ENCODE results near the gene HFE. TPM values are rescaled to one million over a fixed set of nuclear protein-coding genes. Genes with fewer than 3 reads are reported as not detected.
A peak's percentile ranks its signal among the peaks of the same experiment; 100 is the strongest.
"Not testable (repeated sequence)": the region's sequence is repeated elsewhere in the genome, so short reads cannot be mapped to it uniquely, and the experiment has no call there.

HFE gene
- 4.4 TPM for polyA plus RNA-seq (2012; ENCODE audit: missing spikeins)

DNA sequence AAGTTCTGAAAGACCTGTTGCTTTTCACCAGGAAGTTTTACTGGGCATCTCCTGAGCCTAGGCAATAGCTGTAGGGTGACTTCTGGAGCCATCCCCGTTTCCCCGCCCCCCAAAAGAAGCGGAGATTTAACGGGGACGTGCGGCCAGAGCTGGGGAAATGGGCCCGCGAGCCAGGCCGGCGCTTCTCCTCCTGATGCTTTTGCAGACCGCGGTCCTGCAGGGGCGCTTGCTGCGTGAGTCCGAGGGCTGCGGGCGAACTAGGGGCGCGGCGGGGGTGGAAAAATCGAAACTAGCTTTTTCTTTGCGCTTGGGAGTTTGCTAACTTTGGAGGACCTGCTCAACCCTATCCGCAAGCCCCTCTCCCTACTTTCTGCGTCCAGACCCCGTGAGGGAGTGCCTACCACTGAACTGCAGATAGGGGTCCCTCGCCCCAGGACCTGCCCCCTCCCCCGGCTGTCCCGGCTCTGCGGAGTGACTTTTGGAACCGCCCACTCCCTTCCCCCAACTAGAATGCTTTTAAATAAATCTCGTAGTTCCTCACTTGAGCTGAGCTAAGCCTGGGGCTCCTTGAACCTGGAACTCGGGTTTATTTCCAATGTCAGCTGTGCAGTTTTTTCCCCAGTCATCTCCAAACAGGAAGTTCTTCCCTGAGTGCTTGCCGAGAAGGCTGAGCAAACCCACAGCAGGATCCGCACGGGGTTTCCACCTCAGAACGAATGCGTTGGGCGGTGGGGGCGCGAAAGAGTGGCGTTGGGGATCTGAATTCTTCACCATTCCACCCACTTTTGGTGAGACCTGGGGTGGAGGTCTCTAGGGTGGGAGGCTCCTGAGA, at the start of gene HFE:
Gene HFE (plus strand): TSS at position 146 of the 832 bp plus-strand sequence. CDS start 12 bp downstream, at position 158.
- DNase-seq (ENCODE audit: insufficient read length) (no peak), FAIRE-seq (peak; percentile 71)
- TF ChIP-seq POLR2A (IDR thresholded peaks at IDR 0.05; ENCODE audit: low read depth, low read length) (no peak), TAF1 (IDR thresholded peaks at IDR 0.05; ENCODE audit: borderline replicate concordance, low read depth, low read length) (peak; percentile 34; the same call in 1 of the 2 replicates)

- DNase-seq (ENCODE audit: insufficient read length) (no peak), FAIRE-seq (no peak)
- no peak for TF ChIP-seq POLR2A (IDR thresholded peaks at IDR 0.05; ENCODE audit: low read depth, low read length)
- TF ChIP-seq POLR2AphosphoS5 (IDR thresholded peaks at IDR 0.05; ENCODE audit: low read depth, low read length): no peak
- no peak for TF ChIP-seq TAF1 (IDR thresholded peaks at IDR 0.05; ENCODE audit: borderline replicate concordance, low read depth, low read length)
Observed at GRCh38 chr6:26041946-26042345, 45.3 kb upstream of the HFE start.

GRCh38 chr6:26043384-26044139, 43.7 kb upstream of the HFE start:
- TF ChIP-seq POLR2A (IDR thresholded peaks at IDR 0.05; ENCODE audit: low read depth, low read length) (peak; percentile 86), TAF1 (IDR thresholded peaks at IDR 0.05; ENCODE audit: borderline replicate concordance, low read depth, low read length) (peak; percentile 33; the same call in 1 of the 2 replicates), POLR2AphosphoS5 (IDR thresholded peaks at IDR 0.05; ENCODE audit: low read depth, low read length) (peak; percentile 77)
- DNase-seq (ENCODE audit: insufficient read length): no peak
- FAIRE-seq: peak; percentile 90

DNA sequence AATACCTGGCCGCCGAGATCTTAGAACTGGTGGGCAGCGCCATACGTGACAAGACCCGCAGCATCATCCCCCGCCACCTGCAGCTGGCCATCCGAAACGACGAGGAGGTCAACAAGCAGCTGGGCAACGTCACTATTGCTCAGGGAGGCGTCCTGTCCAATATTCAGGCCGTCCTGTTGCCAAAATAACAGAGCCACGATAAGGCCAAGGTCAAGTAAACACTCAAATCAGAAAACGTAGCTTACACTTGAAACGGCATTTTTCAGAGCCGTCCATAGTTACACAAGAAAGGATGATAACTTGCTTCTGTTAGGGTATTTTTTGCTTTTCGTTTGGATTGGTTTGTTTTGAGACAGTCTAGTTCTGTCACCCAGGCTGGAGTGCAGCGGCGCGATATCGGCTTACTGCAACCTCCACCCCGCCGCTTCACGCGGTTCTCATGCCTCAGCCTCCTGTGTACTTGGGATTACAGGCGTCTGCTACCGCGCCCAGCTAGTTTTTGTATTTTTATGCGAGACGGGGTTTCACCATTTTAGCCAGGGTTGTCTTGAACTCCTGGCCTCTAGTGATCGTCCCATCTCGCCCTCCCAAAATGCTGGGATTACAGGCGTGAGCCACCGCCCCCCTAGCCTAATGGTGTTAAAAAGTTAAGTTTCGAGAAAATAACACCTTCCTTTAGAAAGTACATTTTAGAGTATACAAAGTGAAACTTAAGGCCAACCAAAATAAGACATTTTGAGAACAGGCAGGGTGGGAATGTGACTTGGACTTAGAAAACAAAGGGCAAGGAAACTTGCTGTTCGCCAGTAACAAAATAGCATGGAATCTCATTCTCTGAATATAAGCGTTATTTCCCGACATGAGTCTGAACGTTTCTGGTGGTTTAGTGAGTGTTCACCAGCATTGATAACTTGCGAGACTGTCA, 42.8 kb upstream of the HFE start:
- DNase-seq (ENCODE audit: insufficient read length) (no peak), FAIRE-seq (no peak)
- TF ChIP-seq POLR2A (IDR thresholded peaks at IDR 0.05; ENCODE audit: low read depth, low read length) (peak; percentile 73), TAF1 (IDR thresholded peaks at IDR 0.05; ENCODE audit: borderline replicate concordance, low read depth, low read length) (no peak), POLR2AphosphoS5 (IDR thresholded peaks at IDR 0.05; ENCODE audit: low read depth, low read length) (peak; percentile 84; the same call in 1 of the 2 replicates)

DNA sequence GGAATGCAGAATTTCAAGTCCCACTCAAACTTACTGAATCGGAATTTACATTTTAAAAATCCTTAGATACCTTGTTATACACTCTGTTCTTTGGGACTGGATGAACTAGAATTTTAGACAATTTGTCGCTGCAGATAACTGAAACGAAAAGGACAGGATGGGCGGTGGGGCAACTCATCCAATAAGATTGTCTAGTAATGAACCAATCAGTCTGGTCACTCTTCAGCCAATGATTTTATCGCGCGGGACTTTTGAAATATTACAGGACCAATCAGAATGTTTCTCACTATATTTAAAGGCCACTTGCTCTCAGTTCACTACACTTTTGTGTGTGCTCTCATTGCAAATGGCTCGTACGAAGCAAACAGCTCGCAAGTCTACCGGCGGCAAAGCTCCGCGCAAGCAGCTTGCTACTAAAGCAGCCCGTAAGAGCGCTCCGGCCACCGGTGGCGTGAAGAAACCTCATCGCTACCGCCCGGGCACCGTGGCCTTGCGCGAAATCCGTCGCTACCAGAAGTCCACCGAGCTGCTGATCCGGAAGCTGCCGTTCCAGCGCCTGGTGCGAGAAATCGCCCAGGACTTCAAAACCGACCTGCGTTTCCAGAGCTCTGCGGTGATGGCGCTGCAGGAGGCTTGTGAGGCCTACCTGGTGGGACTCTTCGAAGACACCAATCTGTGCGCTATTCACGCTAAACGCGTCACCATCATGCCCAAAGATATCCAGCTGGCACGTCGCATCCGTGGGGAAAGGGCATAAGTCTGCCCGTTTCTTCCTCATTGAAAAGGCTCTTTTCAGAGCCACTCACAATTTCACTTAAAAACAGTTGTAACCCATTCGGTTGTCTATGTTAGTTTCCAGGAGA, 41.9 kb upstream of the HFE start:
- DNase-seq (ENCODE audit: insufficient read length): no peak
- peak; percentile 99 for TF ChIP-seq POLR2AphosphoS5 (IDR thresholded peaks at IDR 0.05; ENCODE audit: low read depth, low read length)
- 0 out of 2 replicates have a peak, but pooled peaks have one; percentile 38 for TF ChIP-seq TAF1 (IDR thresholded peaks at IDR 0.05; ENCODE audit: borderline replicate concordance, low read depth, low read length)
- TF ChIP-seq POLR2A (IDR thresholded peaks at IDR 0.05; ENCODE audit: low read depth, low read length): peak; percentile 96
- FAIRE-seq: peak; percentile 92

DNA sequence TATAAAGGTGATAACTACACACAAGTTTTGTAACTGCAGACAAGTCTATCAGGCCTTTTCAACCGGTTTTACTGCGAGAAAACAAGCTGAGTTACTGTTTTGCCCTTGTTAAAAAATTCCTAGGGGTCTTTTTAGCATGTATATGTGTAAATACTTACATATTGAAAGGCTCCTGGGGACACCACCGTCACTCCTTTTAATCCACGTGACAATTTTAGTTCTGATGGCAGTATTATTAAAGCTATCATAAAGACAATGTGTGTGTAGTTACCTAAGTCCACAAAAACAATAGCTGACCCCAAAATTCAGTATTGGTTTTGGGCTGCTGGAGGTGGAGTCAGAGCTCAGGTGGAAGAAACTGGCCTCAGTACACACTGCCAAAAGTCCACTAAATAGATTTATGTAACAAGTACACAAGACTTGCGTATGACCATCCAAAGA, 41.3 kb upstream of the HFE start:
- TF ChIP-seq POLR2A (IDR thresholded peaks at IDR 0.05; ENCODE audit: low read depth, low read length) (peak; percentile 3; the same call in 1 of the 2 replicates), POLR2AphosphoS5 (IDR thresholded peaks at IDR 0.05; ENCODE audit: low read depth, low read length) (no peak; the same call in 1 of the 2 replicates)
- FAIRE-seq (no peak), DNase-seq (ENCODE audit: insufficient read length) (no peak)

DNA sequence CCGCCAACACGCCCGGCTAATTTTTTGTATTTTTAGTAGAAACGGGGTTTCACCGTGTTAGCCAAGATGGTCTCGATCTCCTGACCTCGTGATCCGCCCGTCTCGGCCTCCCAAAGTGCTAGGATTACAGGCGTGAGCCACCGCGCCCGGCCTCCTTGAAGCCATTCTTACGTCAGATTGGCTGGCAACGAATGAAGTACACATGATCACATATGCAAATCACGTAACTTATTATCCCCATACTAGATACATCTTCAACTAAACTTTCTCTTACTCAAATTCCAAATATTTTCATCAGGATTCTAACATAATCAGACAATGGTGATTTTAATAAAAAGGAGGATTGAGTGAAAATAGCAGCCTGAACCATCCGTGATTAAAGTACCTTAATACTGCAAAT, 39.9 kb upstream of the HFE start:
- FAIRE-seq; DNase-seq (ENCODE audit: insufficient read length): not testable (repeated sequence)

DNA sequence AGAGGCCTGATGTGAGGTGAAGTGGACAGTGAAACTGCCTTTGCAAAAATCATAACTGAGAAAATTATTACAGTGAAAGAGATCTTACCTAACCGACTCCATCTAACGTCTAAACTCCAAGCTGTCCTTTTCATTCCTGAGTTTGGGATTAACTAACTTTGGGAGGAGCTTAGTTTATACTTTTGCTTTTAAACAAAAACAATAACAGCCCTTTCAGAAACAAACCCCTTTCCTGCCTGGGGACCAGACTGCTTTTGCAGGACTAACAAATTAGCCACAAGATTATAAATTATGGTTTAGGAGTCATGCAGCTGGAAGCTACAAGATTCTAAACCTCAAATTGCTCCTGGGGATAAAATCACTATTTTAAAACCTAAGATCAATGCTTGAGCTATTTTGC, 38.6 kb upstream of the HFE start:
- FAIRE-seq (no peak), DNase-seq (ENCODE audit: insufficient read length) (no peak)
- TF ChIP-seq POLR2A (IDR thresholded peaks at IDR 0.05; ENCODE audit: low read depth, low read length) (no peak), POLR2AphosphoS5 (IDR thresholded peaks at IDR 0.05; ENCODE audit: low read depth, low read length) (no peak), TAF1 (IDR thresholded peaks at IDR 0.05; ENCODE audit: borderline replicate concordance, low read depth, low read length) (no peak)

DNA sequence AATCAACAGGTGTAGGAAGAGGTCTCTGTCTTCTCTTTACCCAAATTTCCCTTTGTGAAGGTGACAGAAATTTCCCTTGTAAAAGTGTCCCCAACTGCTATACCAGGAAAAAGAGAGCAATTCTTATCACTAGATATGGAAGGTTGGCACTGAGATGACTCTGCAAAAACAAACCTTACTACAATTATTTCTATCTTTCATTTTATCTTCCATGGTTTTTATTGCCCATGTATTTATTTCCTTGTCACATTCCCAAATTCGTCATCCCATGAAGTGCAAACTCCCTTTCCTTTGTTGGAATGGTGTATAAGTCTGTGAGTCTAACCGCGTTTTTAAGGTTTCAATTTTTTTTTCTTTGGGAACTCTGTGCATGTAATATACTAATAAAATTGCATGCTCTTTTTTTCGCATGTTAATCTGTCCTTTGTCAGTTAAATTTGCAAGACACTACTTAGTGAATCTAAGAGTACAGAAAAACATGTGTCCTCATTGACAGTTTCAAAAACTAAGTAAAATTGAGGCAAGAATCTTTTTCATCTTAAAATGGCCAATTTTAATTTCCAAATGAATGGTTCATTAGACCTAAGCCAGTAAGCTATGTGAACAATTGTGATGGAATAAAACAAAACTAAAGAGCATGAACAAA, 35.4 kb upstream of the HFE start:
- DNase-seq (ENCODE audit: insufficient read length) (no peak), FAIRE-seq (no peak)
- TF ChIP-seq POLR2A (IDR thresholded peaks at IDR 0.05; ENCODE audit: low read depth, low read length) (no peak), POLR2AphosphoS5 (IDR thresholded peaks at IDR 0.05; ENCODE audit: low read depth, low read length) (no peak), TAF1 (IDR thresholded peaks at IDR 0.05; ENCODE audit: borderline replicate concordance, low read depth, low read length) (no peak)

- FAIRE-seq: not testable (repeated sequence)
Observed at GRCh38 chr6:26052762-26053250, 34.4 kb upstream of the HFE start.

More at GRCh38 chr6:26052762-26053250, 34.4 kb upstream of the HFE start:
- DNase-seq (ENCODE audit: insufficient read length): not testable (repeated sequence)

All from GM12892 (cell line).